Loucy (cell line): ENCODE results near the gene AFF1.

ENCODE experiments used
- H2AFZ ChIP-seq: fragments of 200-600 bp; sonication (generic); 2 replicates; pipeline ENCODE4 v1.6.0; 2016; ENCODE audit warnings: antibody characterized with exemption, mild to moderate bottlenecking, low read length, moderate library complexity
- H3F3A ChIP-seq: fragments of 200-600 bp; 2 replicates; pipeline ENCODE4 v1.6.0; 2016; ENCODE audit warnings: antibody characterized with exemption, low read depth, mild to moderate bottlenecking
- H3K27me3 ChIP-seq: fragments of 200-600 bp; sonication (generic); 2 replicates; pipeline ENCODE4 v1.6.1; 2014; ENCODE audit warnings: low read length, mild to moderate bottlenecking; ENCODE audit not compliant: insufficient read depth, poor library complexity, severe bottlenecking
- H3K36me3 ChIP-seq: fragments of 200-600 bp; sonication (generic); 2 replicates; pipeline ENCODE4 v1.6.1; 2016; ENCODE audit warnings: low read length; ENCODE audit not compliant: insufficient read depth
- H3K4me1 ChIP-seq: fragments of 200-600 bp; sonication (generic); 2 replicates; pipeline ENCODE4 v1.5.1; 2014; ENCODE audit warnings: low read length, mild to moderate bottlenecking; ENCODE audit not compliant: insufficient read depth, poor library complexity, severe bottlenecking
- H3K4me2 ChIP-seq: fragments of 200-600 bp; sonication (generic); 2 replicates; pipeline ENCODE4 v1.6.0; 2014; ENCODE audit warnings: antibody characterized with exemption, low read length, low read depth, mild to moderate bottlenecking; ENCODE audit not compliant: poor library complexity, severe bottlenecking
- H3K4me3 ChIP-seq: fragments of 200-600 bp; sonication (generic); 2 replicates; pipeline ENCODE4 v1.5.1; 2014; ENCODE audit warnings: low read length, mild to moderate bottlenecking, mixed read lengths; ENCODE audit not compliant: poor library complexity, severe bottlenecking
- H3K79me2 ChIP-seq: fragments of 200-600 bp; sonication (generic); 2 replicates; pipeline ENCODE4 v1.6.1; 2014; ENCODE audit warnings: low read length; ENCODE audit not compliant: insufficient read depth
- H3K9ac ChIP-seq: fragments of 200-600 bp; sonication (generic); 2 replicates; pipeline ENCODE4 v1.6.0; 2014; ENCODE audit warnings: mild to moderate bottlenecking, low read depth, low read length, moderate library complexity; ENCODE audit not compliant: poor library complexity, severe bottlenecking
- H3K9me2 ChIP-seq: fragments of 200-600 bp; sonication (generic); replicated peaks from 2 replicates; pipeline ENCODE4 v1.6.1; 2016; ENCODE audit warnings: low read depth, low read length, mixed read lengths
- H3K9me3 ChIP-seq: fragments of 200-600 bp; sonication (generic); 2 replicates; pipeline ENCODE4 v1.6.1; 2014; ENCODE audit warnings: mild to moderate bottlenecking, antibody characterized with exemption, low read length, low read depth; ENCODE audit not compliant: insufficient read depth
- H4K20me1 ChIP-seq: fragments of 200-600 bp; sonication (generic); 2 replicates; pipeline ENCODE4 v1.6.0; 2014; ENCODE audit warnings: antibody characterized with exemption, low read length, mild to moderate bottlenecking; ENCODE audit not compliant: insufficient read depth, poor library complexity, severe bottlenecking
- CTCF ChIP-seq: fragments of 200-600 bp; sonication (generic); conservative IDR thresholded peaks from 2 replicates; pipeline ENCODE4 v1.5.1; 2014; ENCODE audit warnings: mild to moderate bottlenecking, antibody characterized with exemption, low read length
- EZH2phosphoT487 ChIP-seq: fragments of 200-600 bp; IDR thresholded peaks from 2 replicates; pipeline ENCODE4 v1.6.1; 2018; ENCODE audit warnings: antibody characterized with exemption, mild to moderate bottlenecking, moderate library complexity, borderline replicate concordance

AFF1 gene

GRCh38 chr4:86968547-86968946, 33.7 kb downstream of the AFF1 start:
- no peaks in the 10 kb centered on the region for H3K36me3 ChIP-seq
- H3K4me2 ChIP-seq: peak overlapping the region; percentile 37
- no peak overlapping the region for H3K9ac ChIP-seq
- no peak for TF ChIP-seq EZH2phosphoT487
- TF ChIP-seq CTCF: no peak
- H3F3A ChIP-seq: no peaks in the 10 kb centered on the region
- H3K4me1 ChIP-seq: peaks cover 77% of the 10 kb centered on the region
- H2AFZ ChIP-seq: no peak overlapping the region
- H3K9me3 ChIP-seq: no peaks in the 10 kb centered on the region
- no peaks in the 10 kb centered on the region for H3K27me3 ChIP-seq
- no peaks in the 10 kb centered on the region for H4K20me1 ChIP-seq
- peaks cover 92% of the 10 kb centered on the region for H3K79me2 ChIP-seq
- no peaks in the 10 kb centered on the region for H3K9me2 ChIP-seq
- peak overlapping the region; percentile 24 for H3K4me3 ChIP-seq

- H3K4me2 ChIP-seq: no peak overlapping the region
- H4K20me1 ChIP-seq: no peaks in the 10 kb centered on the region
Observed at GRCh38 chr4:86970447-86971354, 35.9 kb downstream of the AFF1 start.

GRCh38 chr4:86971355-86971683, 36.5 kb downstream of the AFF1 start:
- no peaks in the 10 kb centered on the region for H3K27me3 ChIP-seq
- H4K20me1 ChIP-seq: no peaks in the 10 kb centered on the region
- no peak overlapping the region for H3K4me2 ChIP-seq
- H2AFZ ChIP-seq: no peak overlapping the region
- H3K9me2 ChIP-seq: no peaks in the 10 kb centered on the region
- no peak overlapping the region for H3K9ac ChIP-seq
- H3K4me3 ChIP-seq: no peak overlapping the region
- H3K9me3 ChIP-seq: no peaks in the 10 kb centered on the region
- no peaks in the 10 kb centered on the region for H3K36me3 ChIP-seq
- H3K79me2 ChIP-seq: peaks cover 88% of the 10 kb centered on the region
- H3F3A ChIP-seq: no peaks in the 10 kb centered on the region
- TF ChIP-seq EZH2phosphoT487: no peak
- TF ChIP-seq CTCF: no peak
- peaks cover 82% of the 10 kb centered on the region for H3K4me1 ChIP-seq

More at GRCh38 chr4:86970447-86971354, 35.9 kb downstream of the AFF1 start:
- Histone ChIP-seq H2AFZ (no peak overlapping the region), H3K9me2 (no peaks in the 10 kb centered on the region), H3K79me2 (peaks cover 91% of the 10 kb centered on the region), H3K9me3 (no peaks in the 10 kb centered on the region), H3K27me3 (no peaks in the 10 kb centered on the region), H3K9ac (no peak overlapping the region), H3K4me3 (no peak overlapping the region), H3F3A (no peaks in the 10 kb centered on the region), H3K4me1 (peaks cover 82% of the 10 kb centered on the region), H3K36me3 (no peaks in the 10 kb centered on the region)
- TF ChIP-seq CTCF (no peak), EZH2phosphoT487 (no peak)
